H9 (cell line): ENCODE data around the gene SLC35F3. TPM values are rescaled to one million over a fixed set of nuclear protein-coding genes. Genes with fewer than 3 reads are reported as not detected.

Experiments used
- DNase-seq: peaks from one replicate; pipeline ENCODE4 v3.0.0-alpha.2; 2017
- H2AFZ ChIP-seq: one replicate; pipeline ENCODE4 v1.6.1; 2013; ENCODE audit warnings: mild to moderate bottlenecking, low read length, control low read depth, moderate library complexity
- H2AK5ac ChIP-seq: 2 replicates; pipeline ENCODE4 v1.6.1; 2013; ENCODE audit warnings: low read length, control low read depth, mixed read lengths; ENCODE audit not compliant: insufficient read length
- H2BK120ac ChIP-seq: one replicate; pipeline ENCODE4 v1.6.1; 2013; ENCODE audit warnings: low read depth, mild to moderate bottlenecking, low read length, control low read depth, inconsistent platforms; ENCODE audit not compliant: poor library complexity, severe bottlenecking
- H2BK12ac ChIP-seq: 2 replicates; pipeline ENCODE4 v1.6.1; 2013; ENCODE audit warnings: low read length, control low read depth, mixed read lengths, low read depth; ENCODE audit not compliant: insufficient read length
- H2BK15ac ChIP-seq: 2 replicates; pipeline ENCODE4 v1.6.1; 2013; ENCODE audit warnings: low read depth, low read length, control low read depth
- H2BK20ac ChIP-seq: one replicate; pipeline ENCODE4 v1.6.1; 2013; ENCODE audit warnings: low read depth, mild to moderate bottlenecking, low read length, control low read depth, inconsistent platforms; ENCODE audit not compliant: poor library complexity, severe bottlenecking
- H2BK5ac ChIP-seq: 2 replicates; pipeline ENCODE4 v1.6.1; 2013; ENCODE audit warnings: low read length, control low read depth, mixed read lengths; ENCODE audit not compliant: insufficient read length
- H3K14ac ChIP-seq: 2 replicates; pipeline ENCODE4 v1.6.1; 2013; ENCODE audit warnings: low read length, control low read depth; ENCODE audit not compliant: insufficient read depth
- H3K18ac ChIP-seq: 2 replicates; pipeline ENCODE4 v1.6.1; 2013; ENCODE audit warnings: low read depth, mild to moderate bottlenecking, mixed read lengths, low read length, control low read depth; ENCODE audit not compliant: insufficient read length
- H3K23ac ChIP-seq: 2 replicates; pipeline ENCODE4 v1.6.1; 2013; ENCODE audit warnings: low read length, control low read depth, mixed read lengths, low read depth; ENCODE audit not compliant: insufficient read length
- H3K23me2 ChIP-seq: 2 replicates; pipeline ENCODE4 v1.6.1; 2013; ENCODE audit warnings: low read depth, mild to moderate bottlenecking, mixed read lengths, low read length, control low read depth; ENCODE audit not compliant: insufficient read length, poor library complexity, severe bottlenecking
- H3K27ac ChIP-seq: 2 replicates; pipeline ENCODE4 v1.5.1; 2013; ENCODE audit warnings: low read length, control low read depth, mixed read lengths, low read depth; ENCODE audit not compliant: insufficient read length
- H3K27me3 ChIP-seq: 2 replicates; pipeline ENCODE4 v1.6.1; 2013; ENCODE audit warnings: low read length, control low read depth, inconsistent platforms; ENCODE audit not compliant: insufficient read depth
- H3K4ac ChIP-seq: 2 replicates; pipeline ENCODE4 v1.6.1; 2013; ENCODE audit warnings: low read depth, mild to moderate bottlenecking, control low read depth, inconsistent platforms, low read length, moderate library complexity
- H3K4me1 ChIP-seq: 2 replicates; pipeline ENCODE4 v1.6.1; 2013; ENCODE audit warnings: low read length, control low read depth, inconsistent platforms; ENCODE audit not compliant: insufficient read depth
- H3K4me2 ChIP-seq: 2 replicates; pipeline ENCODE4 v1.6.1; 2013; ENCODE audit warnings: low read length, control low read depth, mixed read lengths; ENCODE audit not compliant: insufficient read length, insufficient read depth
- H3K56ac ChIP-seq: 2 replicates; pipeline ENCODE4 v1.6.1; 2013; ENCODE audit warnings: low read depth, mild to moderate bottlenecking, mixed read lengths, low read length, control low read depth; ENCODE audit not compliant: insufficient read length
- H3K79me1 ChIP-seq: 2 replicates; pipeline ENCODE4 v1.6.1; 2013; ENCODE audit warnings: low read depth, mild to moderate bottlenecking, moderate library complexity, low read length, control low read depth, inconsistent platforms; ENCODE audit not compliant: insufficient read depth, poor library complexity, severe bottlenecking
- H3K79me2 ChIP-seq: 2 replicates; pipeline ENCODE4 v1.6.1; 2013; ENCODE audit warnings: low read length, control low read depth, inconsistent platforms; ENCODE audit not compliant: insufficient read depth
- H3K9ac ChIP-seq: 2 replicates; pipeline ENCODE4 v1.6.1; 2013; ENCODE audit warnings: low read length, control low read depth, mixed read lengths; ENCODE audit not compliant: insufficient read length; ENCODE audit errors: extremely low read depth
- H3K9me3 ChIP-seq: one replicate; pipeline ENCODE4 v1.6.1; 2013; ENCODE audit warnings: low read depth, low read length, inconsistent platforms; ENCODE audit not compliant: control insufficient read depth
- H3T11ph ChIP-seq: one replicate; pipeline ENCODE4 v1.6.1; 2013; ENCODE audit warnings: mild to moderate bottlenecking, low read length, control low read depth, inconsistent platforms
- H4K20me1 ChIP-seq: one replicate; pipeline ENCODE4 v1.6.1; 2013; ENCODE audit not compliant: control insufficient read depth, insufficient read length, insufficient read depth
- H4K5ac ChIP-seq: 2 replicates; pipeline ENCODE4 v1.6.1; 2013; ENCODE audit warnings: low read depth, mild to moderate bottlenecking, mixed read lengths, low read length, control low read depth; ENCODE audit not compliant: insufficient read length
- H4K8ac ChIP-seq: replicated peaks from 2 replicates; pipeline ENCODE4 v1.6.1; 2013; ENCODE audit warnings: low read length, control low read depth, mixed read lengths, low read depth; ENCODE audit not compliant: insufficient read length
- H4K91ac ChIP-seq: 2 replicates; pipeline ENCODE4 v1.6.1; 2013; ENCODE audit warnings: low read depth, mild to moderate bottlenecking, moderate library complexity, mixed read lengths, low read length, control low read depth; ENCODE audit not compliant: insufficient read length
- H3K27ac Mint-ChIP-seq, 3 experiments: 2 replicates in 2 of 3; 3 replicates in 1 of 3; pipeline ENCODE4 v1.8.0; 2020 to 2021; ENCODE audit warnings: mixed read lengths in 3 of 3, mild to moderate bottlenecking in 1 of 3, moderate library complexity in 1 of 3
- H3K27me3 Mint-ChIP-seq: 2 replicates; pipeline ENCODE4 v1.8.0; 2021; ENCODE audit warnings: low read depth, mild to moderate bottlenecking, moderate library complexity, mixed read lengths
- H3K36me3 Mint-ChIP-seq, 3 experiments: 2 replicates in 2 of 3; 3 replicates in 1 of 3; pipeline ENCODE4 v1.8.0; 2020 to 2021; ENCODE audit warnings: low read depth in 3 of 3, mixed read lengths in 3 of 3; ENCODE audit not compliant: insufficient read depth in 1 of 3
- H3K4me1 Mint-ChIP-seq, 2 experiments: 2 replicates each; pipeline ENCODE4 v1.8.0; 2020; ENCODE audit warnings: mixed read lengths in 2 of 2
- H3K4me3 Mint-ChIP-seq, 2 experiments: 2 replicates in 1 of 2; 3 replicates in 1 of 2; pipeline ENCODE4 v1.8.0; 2020 to 2021; ENCODE audit warnings: mild to moderate bottlenecking in 2 of 2, mixed read lengths in 2 of 2, moderate library complexity in 1 of 2
- H3K9me3 Mint-ChIP-seq, 2 experiments: 2 replicates in 1 of 2; 3 replicates in 1 of 2; pipeline ENCODE4 v1.8.0; 2020; ENCODE audit warnings: mild to moderate bottlenecking in 2 of 2, mixed read lengths in 2 of 2, moderate library complexity in 1 of 2
- CTCF ChIP-seq: fragments of 200-600 bp; sonication (generic); conservative IDR thresholded peaks from 3 replicates; pipeline ENCODE4 v1.8.0; 2021; ENCODE audit warnings: antibody characterized with exemption, mild to moderate bottlenecking
- WGBS: extraction: QIAGEN DNeasy Blood & Tissue Kit; methylation state at CpG from one replicate; pipeline ENCODE4 v1.1.7; 2013; ENCODE audit warnings: missing lambda C conversion rate, low lambda C conversion rate, mixed read lengths; ENCODE audit not compliant: insufficient read length; ENCODE audit errors: extremely low coverage; 5-methylcytosine and 5-hydroxymethylcytosine counted together
- total RNA-seq: library from RNA; stranded (reverse); gene quantifications from 2 replicates; pipeline ENCODE4 v1.2.1, GENCODE V29; 2021

Gene SLC35F3
- total RNA-seq, 1 experiment from 2014 or later: 0.81 TPM

DNA sequence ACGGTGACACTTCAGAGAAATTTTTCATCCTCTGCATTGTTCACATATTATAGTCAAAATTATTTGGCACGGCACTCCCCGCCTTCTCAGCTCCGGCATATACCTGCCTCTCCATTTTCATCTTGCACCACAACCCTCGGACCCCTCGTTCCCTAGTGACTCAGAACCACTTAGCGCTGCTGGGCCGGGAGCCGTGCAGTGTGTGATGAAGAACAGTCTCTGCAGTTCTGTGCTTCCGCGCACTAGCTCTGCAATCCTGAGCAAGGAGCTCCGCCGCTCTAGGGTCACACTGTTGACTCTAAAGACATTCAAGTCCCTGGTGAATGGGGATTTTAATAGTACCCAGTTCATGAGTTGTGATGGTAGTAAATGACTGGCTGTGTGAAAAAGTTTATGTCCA, 221.2 kb downstream of the SLC35F3 start:
- Histone ChIP-seq H3K27ac (no peak overlapping the region), H3T11ph (no peak overlapping the region), H4K5ac (no peak overlapping the region), H3K4me2 (no peak overlapping the region), H3K9me3 (no peaks in the 10 kb centered on the region), H3K4me1 (no peaks in the 10 kb centered on the region), H2AFZ (no peak overlapping the region), H2BK15ac (no peak overlapping the region), H4K8ac (no peak overlapping the region), H3K79me2 (no peaks in the 10 kb centered on the region), H2BK12ac (no peak overlapping the region), H2BK20ac (no peak overlapping the region), H3K56ac (no peak overlapping the region), H3K18ac (no peak overlapping the region), H3K23me2 (no peaks in the 10 kb centered on the region), H2AK5ac (no peak overlapping the region), H3K27me3 (no peaks in the 10 kb centered on the region), H3K4ac (no peak overlapping the region), H3K79me1 (no peaks in the 10 kb centered on the region), H2BK120ac (no peak overlapping the region), H3K23ac (no peak overlapping the region), H2BK5ac (no peak overlapping the region), H4K20me1 (no peaks in the 10 kb centered on the region), H3K9ac (no peak overlapping the region), H4K91ac (no peak overlapping the region), H3K14ac (no peak overlapping the region)
- WGBS: no CpG with 5 or more reads among the region's 13 CpGs
- H3K9me3 Mint-ChIP-seq: peaks cover 2 to 3% of the 10 kb centered on the region in 2 experiments; a peak in 2 of 5 replicates
- no peak overlapping the region for H3K4me3 Mint-ChIP-seq
- peaks cover 20% of the 10 kb centered on the region for H3K27me3 Mint-ChIP-seq
- no peak for TF ChIP-seq CTCF
- DNase-seq: no peak
- no peaks in the 10 kb centered on the region for H3K36me3 Mint-ChIP-seq
- no peak overlapping the region; a peak in 1 of 7 replicates for H3K27ac Mint-ChIP-seq
- peaks cover 6% of the 10 kb centered on the region in 2 experiments for H3K4me1 Mint-ChIP-seq
